Right lobe of liver (tissue), 4 donors: ENCODE results near the gene ARG2.

Experiments
- POLR2A ChIP-seq: fragments of 450-650 bp; IDR thresholded peaks from one replicate; pipeline ENCODE4 v1.6.1; 2017; ENCODE audit warnings: antibody characterized with exemption, mild to moderate bottlenecking
- TF ChIP-seq, protein P1 (sequence below), 4 donors: fragments of 200-600 bp in 3 of 4; fragments of 450-650 bp in 1 of 4; IDR thresholded peaks; one replicate each; pipeline versions ENCODE4 v1.5.1 to v1.8.0; 2016 to 2022; ENCODE audit warnings: antibody characterized with exemption in 4 of 4, mild to moderate bottlenecking in 2 of 4
- donor health status: DM: no; HTN: no; CAD: no.
- donor health status: DM: no; HTN: no; CAD: no.
- donor health status: DM: no; HTN: yes; CAD: no.

DNA sequence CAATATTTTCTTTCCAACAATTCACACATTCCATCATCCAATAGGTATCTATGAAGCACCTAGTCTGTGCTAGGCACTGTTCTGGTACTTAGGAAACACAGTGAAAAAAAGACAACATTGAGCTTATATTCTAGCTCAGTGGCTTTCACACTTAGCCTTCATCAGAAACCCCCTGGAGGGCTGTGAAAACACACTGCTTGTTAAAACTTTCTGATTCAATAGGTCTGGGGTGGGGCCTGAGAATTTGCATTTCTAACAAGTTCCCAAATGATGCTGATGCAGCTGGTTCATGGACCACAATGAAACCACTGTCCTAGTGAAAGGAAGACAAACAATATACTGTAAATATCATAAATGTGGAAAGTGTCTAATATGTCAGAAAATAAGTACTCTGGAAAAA lies 48.8 kb downstream of the ARG2 start:
- TF ChIP-seq, protein P1, sequence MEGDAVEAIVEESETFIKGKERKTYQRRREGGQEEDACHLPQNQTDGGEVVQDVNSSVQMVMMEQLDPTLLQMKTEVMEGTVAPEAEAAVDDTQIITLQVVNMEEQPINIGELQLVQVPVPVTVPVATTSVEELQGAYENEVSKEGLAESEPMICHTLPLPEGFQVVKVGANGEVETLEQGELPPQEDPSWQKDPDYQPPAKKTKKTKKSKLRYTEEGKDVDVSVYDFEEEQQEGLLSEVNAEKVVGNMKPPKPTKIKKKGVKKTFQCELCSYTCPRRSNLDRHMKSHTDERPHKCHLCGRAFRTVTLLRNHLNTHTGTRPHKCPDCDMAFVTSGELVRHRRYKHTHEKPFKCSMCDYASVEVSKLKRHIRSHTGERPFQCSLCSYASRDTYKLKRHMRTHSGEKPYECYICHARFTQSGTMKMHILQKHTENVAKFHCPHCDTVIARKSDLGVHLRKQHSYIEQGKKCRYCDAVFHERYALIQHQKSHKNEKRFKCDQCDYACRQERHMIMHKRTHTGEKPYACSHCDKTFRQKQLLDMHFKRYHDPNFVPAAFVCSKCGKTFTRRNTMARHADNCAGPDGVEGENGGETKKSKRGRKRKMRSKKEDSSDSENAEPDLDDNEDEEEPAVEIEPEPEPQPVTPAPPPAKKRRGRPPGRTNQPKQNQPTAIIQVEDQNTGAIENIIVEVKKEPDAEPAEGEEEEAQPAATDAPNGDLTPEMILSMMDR (IDR thresholded peaks at IDR 0.05), result no peak
- no peak for TF ChIP-seq POLR2A
